Kidney capillary endothelial cell (primary cell): ENCODE data around the gene SEC16A.

Experiments used
- DNase-seq: peaks from one replicate; pipeline ENCODE4 v3.0.0-alpha.2; 2018; ENCODE audit warnings: low spot score

SEC16A gene

DNA sequence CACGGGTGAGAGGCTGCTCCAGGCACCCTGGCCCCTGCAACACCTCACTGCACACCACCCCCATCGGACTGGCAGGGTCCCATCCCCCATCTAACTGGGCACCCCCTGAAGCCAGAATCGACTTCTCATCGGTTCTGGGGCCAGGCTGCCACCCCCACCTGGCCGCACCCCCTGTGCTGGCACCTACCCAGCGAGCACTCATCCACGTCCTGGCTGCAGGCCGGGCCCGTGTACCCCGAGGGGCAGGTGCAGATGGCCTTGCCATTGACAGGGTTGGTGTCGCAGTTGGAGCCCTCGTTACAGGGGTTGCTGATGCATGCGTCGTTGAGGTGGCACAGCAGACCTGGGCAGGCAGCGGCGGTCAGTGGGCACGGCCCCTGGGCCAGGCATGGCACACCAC is 35.1 kb upstream of the SEC16A start:
- no peak for DNase-seq

GRCh38 chr9:136517012-136517743 is 34.3 kb upstream of the SEC16A start:
- DNase-seq, result no peak

- no peak for DNase-seq
These were observed 33.4 kb upstream of the SEC16A start for GRCh38 chr9:136516191-136516654.

DNA sequence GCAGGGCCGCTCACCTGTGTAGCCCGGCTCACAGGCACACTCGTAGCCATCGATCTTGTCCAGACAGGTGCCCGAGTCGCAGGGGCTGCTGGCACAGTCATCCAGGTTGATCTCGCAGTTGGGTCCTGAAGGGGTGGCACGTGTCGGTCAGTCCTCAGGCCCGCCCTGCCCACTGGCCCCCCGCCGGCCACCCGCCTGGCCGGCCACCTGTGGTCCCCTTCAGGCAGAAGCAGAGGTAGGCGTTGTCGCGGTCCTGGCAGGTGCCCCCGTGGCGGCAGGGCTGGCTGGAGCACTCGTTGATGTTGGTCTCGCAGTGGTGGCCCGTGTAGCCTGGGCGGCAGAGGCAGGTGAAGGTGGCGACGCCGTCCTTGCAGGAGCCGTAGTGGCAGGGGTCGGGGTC is 32.4 kb upstream of the SEC16A start:
- DNase-seq, result no peak

- DNase-seq, result no peak
These were observed 31.3 kb upstream of the SEC16A start for GRCh38 chr9:136514022-136514714.

DNA sequence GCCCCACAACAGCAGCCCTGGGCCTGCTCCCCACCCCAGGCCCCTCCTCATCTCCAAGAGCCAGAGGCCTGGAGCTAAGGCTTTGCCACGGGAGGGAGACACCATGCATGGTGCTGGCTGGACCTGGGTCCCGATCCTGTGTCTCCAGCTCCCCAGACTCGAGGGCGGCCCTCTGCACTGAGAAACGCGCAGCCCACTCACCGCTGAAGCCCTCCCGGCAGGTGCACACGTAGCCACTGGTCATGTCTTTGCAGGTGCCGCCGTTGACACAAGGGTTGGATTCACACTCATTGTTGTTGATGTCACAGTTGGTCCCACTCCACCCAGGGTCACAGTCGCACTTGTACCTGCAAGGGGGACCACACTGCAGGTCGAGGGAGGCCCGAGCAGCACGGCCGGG is 30.4 kb upstream of the SEC16A start:
- DNase-seq, result no peak

DNA sequence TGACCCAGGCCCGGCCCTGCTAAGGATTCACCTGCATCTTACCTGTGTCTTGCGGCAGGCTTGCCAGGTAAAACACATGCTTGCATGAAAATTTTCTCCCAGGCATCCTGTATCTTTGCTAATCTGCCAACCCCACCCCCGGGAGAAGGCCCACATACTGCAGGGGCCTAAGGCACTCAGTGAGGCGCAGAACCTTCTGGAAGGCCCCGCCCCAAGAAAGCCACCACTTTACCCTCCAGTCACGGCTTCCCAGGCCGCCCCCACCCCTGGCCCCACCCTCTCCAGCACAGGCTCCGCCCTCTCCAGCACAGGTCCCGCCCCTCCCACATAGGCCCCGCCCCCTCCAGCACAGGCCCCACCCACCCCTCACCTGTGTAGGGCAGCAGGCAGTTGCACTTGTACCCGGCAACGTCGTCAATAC is 29.8 kb upstream of the SEC16A start:
- DNase-seq, result peak; percentile 42

DNA sequence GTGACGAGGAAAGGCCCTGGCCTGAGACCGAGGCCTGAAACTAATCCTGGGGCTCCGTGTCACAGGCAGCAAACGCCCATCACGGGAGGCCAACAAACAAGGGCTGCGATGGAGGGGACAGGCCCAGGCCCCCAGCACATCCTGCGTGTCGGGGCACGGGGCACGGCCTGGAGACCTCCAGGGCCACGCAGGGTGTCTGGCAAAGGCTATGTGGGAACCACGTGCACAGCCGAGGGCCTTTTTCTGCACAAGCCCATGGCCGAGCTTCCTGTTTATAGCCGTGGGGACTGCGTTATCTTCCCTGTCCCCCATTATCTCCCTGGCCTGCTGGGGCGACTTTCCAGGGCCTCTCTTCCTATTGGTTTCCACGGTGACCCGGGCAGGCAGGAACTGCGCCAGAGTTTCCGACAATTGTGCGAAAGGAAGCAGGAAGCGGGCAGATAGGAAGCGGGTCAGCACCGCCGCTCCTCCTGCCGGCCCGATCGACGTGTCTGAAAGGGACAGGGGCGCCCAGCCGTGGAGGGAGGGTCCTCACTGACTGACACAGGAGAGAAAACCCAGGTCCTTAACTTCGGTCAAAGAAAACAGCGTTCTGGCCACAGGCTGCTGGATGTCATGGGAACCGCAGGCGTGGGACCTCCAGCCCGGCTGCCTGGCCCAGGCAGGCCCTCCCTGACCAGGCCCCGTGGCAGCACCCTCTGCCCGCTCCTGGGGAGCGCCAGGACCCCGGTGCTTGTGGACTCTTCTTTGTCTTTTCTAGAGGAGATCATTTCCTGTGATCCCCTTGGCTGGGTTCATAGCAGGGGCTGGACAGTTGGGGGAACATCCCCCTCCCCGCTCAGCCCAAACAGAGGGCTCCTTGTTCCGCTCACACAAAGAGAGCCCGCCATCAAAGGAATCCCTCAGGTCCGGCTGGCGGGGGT is 29.1 kb upstream of the SEC16A start:
- peak; percentile 97 for DNase-seq

DNA sequence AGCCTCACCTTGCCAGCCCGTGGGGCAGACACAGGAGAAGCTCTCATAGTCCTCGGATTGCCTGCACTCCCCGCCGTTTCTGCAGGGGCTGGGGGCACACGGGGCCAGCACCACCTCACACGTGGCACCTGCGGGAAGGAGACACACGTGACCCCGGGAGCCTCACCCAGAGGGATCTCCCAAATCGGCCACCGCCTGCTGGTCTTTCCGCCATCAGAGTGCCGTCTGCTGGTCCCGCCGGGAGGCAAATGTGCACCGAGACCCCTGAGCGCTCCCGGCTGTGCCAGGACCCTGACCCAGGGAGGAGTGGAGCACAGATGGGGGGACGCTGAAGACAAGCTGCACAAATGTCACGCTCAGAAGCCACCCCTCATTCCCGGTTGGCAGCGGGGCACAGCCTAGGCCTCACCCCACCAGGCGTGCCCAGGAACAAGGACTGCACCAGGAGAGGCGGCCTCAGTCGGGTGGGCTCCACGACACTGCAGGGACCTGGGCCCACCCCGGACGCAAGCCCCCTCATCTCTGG is 28.4 kb upstream of the SEC16A start:
- DNase-seq, result no peak

DNA sequence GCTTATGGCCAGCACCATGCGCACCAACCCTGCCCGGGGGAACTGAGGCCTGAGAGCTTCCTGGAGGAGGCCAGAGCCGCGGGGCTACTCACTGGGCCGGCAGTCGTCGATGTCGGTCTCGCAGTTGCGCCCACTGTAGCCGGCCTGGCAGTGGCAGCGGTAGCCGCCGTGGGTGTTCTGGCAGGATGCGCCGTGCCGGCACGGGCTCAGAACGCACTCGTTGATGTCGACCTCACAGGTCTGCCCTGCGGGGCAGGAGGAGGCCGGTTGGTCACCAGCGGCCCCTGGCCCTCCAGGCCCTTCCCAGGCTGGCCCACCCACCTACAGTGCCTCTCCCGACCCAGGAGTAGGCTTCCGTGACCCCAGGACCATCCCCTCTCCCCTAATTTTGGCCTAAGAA is 27.7 kb upstream of the SEC16A start:
- DNase-seq, result no peak

DNA sequence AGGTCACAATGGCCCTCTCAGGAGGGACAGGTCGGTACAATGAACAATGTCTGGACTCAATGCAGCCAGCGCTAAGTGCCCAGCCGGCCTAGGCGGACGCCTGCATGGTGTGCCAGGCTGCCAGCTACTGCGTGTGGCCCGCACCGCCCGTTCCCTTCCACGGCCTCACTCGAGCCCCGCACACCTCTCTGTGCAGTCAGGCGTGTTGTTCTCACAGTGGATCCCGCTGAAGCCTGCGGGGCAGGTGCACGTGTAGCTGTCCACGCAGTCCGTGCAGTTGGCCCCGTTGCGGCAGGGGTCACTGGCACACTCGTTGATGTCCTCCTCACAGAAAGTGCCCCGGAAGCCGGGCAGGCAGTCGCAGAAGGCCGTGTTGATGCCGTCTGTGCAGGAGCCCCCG is 26.7 kb upstream of the SEC16A start:
- no peak for DNase-seq

DNA sequence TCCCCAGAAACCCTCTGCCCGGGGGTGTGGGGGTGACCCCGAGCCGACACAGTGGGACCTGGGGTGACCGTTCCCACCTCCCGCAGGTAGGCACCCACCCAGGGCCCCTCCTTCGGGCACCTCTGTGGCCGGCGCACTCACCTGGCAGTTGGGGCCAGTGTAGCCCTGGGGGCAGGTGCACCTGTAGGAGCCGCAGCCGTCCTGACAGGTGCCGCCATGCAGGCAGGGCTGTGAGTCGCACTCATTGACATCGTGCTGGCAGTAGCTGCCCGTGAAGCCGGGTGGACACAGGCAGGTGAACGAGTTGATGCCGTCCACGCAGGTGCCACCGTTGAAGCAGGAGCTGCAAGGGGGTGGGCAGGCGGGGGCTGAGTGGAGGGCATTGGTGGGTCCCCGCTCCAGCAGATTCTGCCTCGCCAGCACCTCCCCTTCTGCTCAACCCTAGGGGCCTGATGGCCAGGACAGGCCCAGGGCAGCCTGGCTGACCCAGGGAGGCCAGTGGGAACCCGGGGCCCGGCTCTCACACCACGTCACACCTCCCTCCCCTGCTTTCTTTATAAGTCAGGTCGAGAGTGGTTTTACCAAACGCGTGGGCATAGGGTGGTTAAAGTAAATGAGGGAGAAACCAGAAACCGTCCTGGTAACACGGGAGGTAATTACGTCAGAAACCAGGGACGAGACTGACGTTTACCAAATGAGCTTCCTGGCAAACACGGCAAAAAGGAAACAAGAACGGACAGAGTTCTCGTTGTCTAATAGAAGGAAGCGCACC is 26.1 kb upstream of the SEC16A start:
- no peak for DNase-seq

DNA sequence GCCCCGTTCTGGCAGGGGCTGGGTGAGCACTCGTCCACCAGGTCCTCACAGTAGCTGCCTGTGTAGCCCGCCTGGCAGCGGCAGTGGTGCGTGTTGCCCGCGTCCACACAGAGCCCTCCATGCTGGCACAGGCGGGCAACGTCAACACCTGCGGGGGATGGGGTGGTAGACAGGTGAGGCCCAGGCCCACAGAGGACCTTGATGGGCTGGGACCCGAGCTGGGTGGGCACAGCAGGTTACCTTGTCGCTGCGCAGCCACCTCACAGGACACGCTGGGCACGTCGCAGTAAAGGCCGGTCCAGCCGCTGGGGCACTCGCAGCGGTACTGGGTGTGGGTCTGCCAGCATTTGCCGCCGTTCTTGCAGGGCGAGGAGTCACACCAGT is 25.1 kb upstream of the SEC16A start:
- DNase-seq, result no peak

- DNase-seq, result no peak
These were observed 24.6 kb upstream of the SEC16A start for GRCh38 chr9:136507221-136507991.

- DNase-seq, result no peak
These were observed 23.6 kb upstream of the SEC16A start for GRCh38 chr9:136506425-136506824.

DNA sequence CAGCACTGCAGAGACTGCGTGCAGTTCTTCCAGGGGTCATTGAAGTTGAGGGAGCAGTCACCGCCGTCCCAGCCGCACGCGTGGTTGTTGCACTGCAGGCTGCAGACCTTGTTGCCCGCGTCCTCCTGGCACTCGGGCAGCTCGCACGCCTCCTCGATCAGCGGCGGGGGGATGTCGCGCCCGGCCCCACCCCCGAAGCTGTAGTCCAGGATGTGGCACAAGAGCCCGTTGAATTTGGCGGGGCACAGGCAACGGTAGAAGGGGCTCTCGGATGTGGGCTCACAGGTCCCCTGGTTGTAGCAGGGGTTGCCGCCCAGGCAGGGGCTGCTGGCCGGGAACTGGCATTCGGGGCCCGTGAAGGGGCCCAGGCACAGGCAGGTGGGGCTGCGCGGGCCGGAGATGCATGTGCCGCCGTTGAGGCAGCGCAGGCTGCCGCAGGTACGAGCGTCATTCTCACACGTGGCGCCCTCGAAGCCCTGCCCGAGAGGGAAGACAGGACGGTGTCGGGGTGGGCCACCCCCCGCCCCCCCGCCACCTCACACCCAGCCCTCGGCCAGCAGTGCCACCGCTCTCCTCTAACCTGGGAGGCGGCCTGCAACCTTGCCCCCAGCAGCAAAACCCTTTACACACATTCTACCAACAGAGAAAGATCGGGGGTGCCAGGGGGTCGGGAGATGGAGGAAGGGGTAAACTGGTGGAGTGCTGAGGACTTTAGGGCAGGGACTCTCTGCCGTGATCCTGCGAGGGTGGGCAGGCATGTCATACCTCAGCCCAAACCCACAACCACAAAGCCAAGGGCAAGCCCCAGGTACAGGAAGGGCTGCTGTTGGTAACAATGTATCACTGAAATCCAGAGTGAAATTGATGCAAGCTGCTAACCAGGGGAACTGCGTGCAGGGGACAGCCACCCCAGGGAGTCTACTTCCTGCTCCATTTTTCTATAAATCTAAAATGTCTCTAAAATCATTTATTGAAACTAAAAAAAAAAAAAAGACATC is 22.9 kb upstream of the SEC16A start:
- DNase-seq, result no peak

- no peak for DNase-seq
These were observed 21.9 kb upstream of the SEC16A start for GRCh38 chr9:136504512-136505348.

- no peak for DNase-seq
These were observed 20.2 kb upstream of the SEC16A start for GRCh38 chr9:136502940-136503550.
